IMR-90 (cell line): ENCODE data around the gene PBLD. TPM values are rescaled to one million over a fixed set of nuclear protein-coding genes. Genes with fewer than 3 reads are reported as not detected.
"Not testable (repeated sequence)": the region's sequence is repeated elsewhere in the genome, so short reads cannot be mapped to it uniquely, and the experiment has no call there.

Experiments used
- ATAC-seq: fragments of 200-7000 bp; cut with Tn5 transposase; 2 replicates; pipeline ENCODE4 v1.9.1; 2020; ENCODE audit warnings: low read depth, mild to moderate bottlenecking, moderate library complexity
- BruUV-seq: library from RNA; stranded (reverse); fragments of 400-500 nt; replicated peaks from 2 replicates; lab custom pipeline; 2021; lab: Mats Ljungman, UMichigan
- CTCF ChIA-PET: fragments of 300-600 bp; formaldehyde crosslinking; extraction: SDS; loops from one replicate; lab custom pipeline; 2021; ENCODE audit warnings: antibody characterized with exemption; lab: Yijun Ruan, JAX
- POLR2A ChIA-PET: fragments of 300-600 bp; sonication (Branson Sonifier 250); formaldehyde crosslinking; loops from one replicate; lab custom pipeline; 2022; ENCODE audit warnings: antibody characterized with exemption; ENCODE audit not compliant: unreplicated experiment; lab: Charles Lee
- DNase-seq: peaks from one replicate; pipeline ENCODE4 v3.0.0; 2013
- H2AFZ ChIP-seq: replicated peaks from 2 replicates; pipeline ENCODE3; 2013; ENCODE audit warnings: low read length, mild to moderate bottlenecking; ENCODE audit not compliant: poor library complexity
- H2AK5ac ChIP-seq: 2 replicates; pipeline ENCODE4 v1.6.1; 2013; ENCODE audit warnings: low read depth, low read length, inconsistent platforms
- H2AK9ac ChIP-seq: replicated peaks from 2 replicates; pipeline ENCODE3; 2013; ENCODE audit warnings: mild to moderate bottlenecking, low read depth, low read length, moderate library complexity; ENCODE audit not compliant: poor library complexity
- H2BK120ac ChIP-seq: 2 replicates; pipeline ENCODE4 v1.6.1; 2013; ENCODE audit warnings: low read depth, low read length, inconsistent platforms
- H2BK15ac ChIP-seq: 3 replicates; pipeline ENCODE4 v1.6.1; 2013; ENCODE audit warnings: low read depth, low read length, inconsistent platforms
- H2BK20ac ChIP-seq: 2 replicates; pipeline ENCODE4 v1.6.1; 2013; ENCODE audit warnings: low read depth, mild to moderate bottlenecking, inconsistent platforms, low read length, moderate library complexity
- H2BK5ac ChIP-seq: 2 replicates; pipeline ENCODE4 v1.6.1; 2013; ENCODE audit warnings: mild to moderate bottlenecking, low read depth, low read length, inconsistent platforms; ENCODE audit not compliant: poor library complexity, severe bottlenecking
- H3K14ac ChIP-seq: replicated peaks from 2 replicates; pipeline ENCODE4 v1.6.1; 2013; ENCODE audit warnings: low read depth, low read length, inconsistent platforms
- H3K18ac ChIP-seq: 2 replicates; pipeline ENCODE4 v1.6.1; 2013; ENCODE audit warnings: low read depth, low read length, control low read depth
- H3K23ac ChIP-seq: 2 replicates; pipeline ENCODE4 v1.6.1; 2013; ENCODE audit warnings: low read depth, low read length, inconsistent platforms
- H3K27ac ChIP-seq: 2 replicates; pipeline ENCODE4 v1.5.1; 2013; ENCODE audit warnings: mild to moderate bottlenecking, control low read depth, low read length; ENCODE audit not compliant: insufficient read depth
- H3K27me3 ChIP-seq: 2 replicates; pipeline ENCODE4 v1.6.1; 2013; ENCODE audit warnings: low read length; ENCODE audit not compliant: control insufficient read depth, insufficient read depth
- H3K36me3 ChIP-seq: 2 replicates; pipeline ENCODE4 v1.6.1; 2013; ENCODE audit warnings: low read length, mixed read lengths; ENCODE audit not compliant: control insufficient read depth, insufficient read depth
- H3K4ac ChIP-seq: 2 replicates; pipeline ENCODE4 v1.6.1; 2013; ENCODE audit warnings: low read depth, low read length, inconsistent platforms
- H3K4me1 ChIP-seq: 2 replicates; pipeline ENCODE4 v1.6.1; 2013; ENCODE audit warnings: low read length, mixed read lengths; ENCODE audit not compliant: control insufficient read depth, insufficient read depth
- H3K4me2 ChIP-seq: 2 replicates; pipeline ENCODE4 v1.6.1; 2013; ENCODE audit warnings: low read depth, mild to moderate bottlenecking, control low read depth, low read length, moderate library complexity
- H3K4me3 ChIP-seq: 2 replicates; pipeline ENCODE4 v1.5.1; 2013; ENCODE audit warnings: low read depth, mild to moderate bottlenecking, control low read depth, low read length, moderate library complexity; ENCODE audit not compliant: insufficient read depth
- H3K56ac ChIP-seq: 2 replicates; pipeline ENCODE4 v1.6.1; 2013; ENCODE audit warnings: low read length, inconsistent platforms; ENCODE audit not compliant: insufficient read depth; ENCODE audit errors: extremely low read depth
- H3K79me1 ChIP-seq, 2 experiments: 2 replicates each; pipeline ENCODE4 v1.6.1; 2013; ENCODE audit warnings: low read length in 2 of 2, inconsistent platforms in 1 of 2, low read depth in 1 of 2
- H3K9ac ChIP-seq: 2 replicates; pipeline ENCODE4 v1.6.1; 2013; ENCODE audit warnings: low read depth, low read length, control low read depth
- H3K9me1 ChIP-seq: 2 replicates; pipeline ENCODE4 v1.6.1; 2013; ENCODE audit warnings: low read length, inconsistent platforms; ENCODE audit not compliant: insufficient read depth
- H3K9me3 ChIP-seq: 2 replicates; pipeline ENCODE4 v1.6.1; 2013; ENCODE audit warnings: low read length; ENCODE audit not compliant: control insufficient read depth, insufficient read depth
- H4K20me1 ChIP-seq: 2 replicates; pipeline ENCODE4 v1.6.1; 2013; ENCODE audit warnings: low read length, inconsistent platforms; ENCODE audit not compliant: insufficient read depth
- H4K5ac ChIP-seq: 2 replicates; pipeline ENCODE4 v1.6.1; 2013; ENCODE audit warnings: mild to moderate bottlenecking, low read depth, low read length, control low read depth
- H4K8ac ChIP-seq, 2 experiments: 2 replicates each; pipeline ENCODE4 v1.6.1; 2013; ENCODE audit warnings: low read depth in 2 of 2, low read length in 2 of 2, control low read depth in 1 of 2, inconsistent platforms in 1 of 2
- H4K91ac ChIP-seq: 2 replicates; pipeline ENCODE4 v1.6.1; 2013; ENCODE audit warnings: low read depth, low read length, inconsistent platforms; ENCODE audit not compliant: insufficient read depth
- WGBS, 2 experiments: methylation state at CpG; one replicate each; pipeline versions ENCODE4 v1.1.5 to v1.1.7; 2013; ENCODE audit warnings: missing lambda C conversion rate in 2 of 2; ENCODE audit not compliant: insufficient read length in 1 of 2; ENCODE audit errors: extremely low coverage in 2 of 2; 5-methylcytosine and 5-hydroxymethylcytosine counted together
- dilution Hi-C: fragments of 300-500 bp; cut with HindIII; formaldehyde crosslinking; loops from one replicate; pipeline ENCODE4 v1.14.3; 2018; ENCODE audit warnings: low sequenced_read_pairs; ENCODE audit not compliant: unreplicated experiment
- in situ Hi-C: fragments of 300-500 bp; cut with MboI; formaldehyde crosslinking; loops from 3 replicates; pipeline ENCODE4 v1.14.3; 2019; ENCODE audit warnings: low sequenced_read_pairs, inconsistent platforms, mixed read lengths
- intact Hi-C: fragments of 100-400 bp; cut with micrococcal nuclease; formaldehyde crosslinking; loops from 2 replicates; pipeline ENCODE4 v1.10.0; 2022
- polyA plus RNA-seq, 3 experiments: library from polyadenylated mRNA; depleted of rRNA; stranded (reverse); fragments of >200 nt; gene quantifications; 2 replicates each; pipeline ENCODE4 v1.2.3, GENCODE V29; 2012; ENCODE audit warnings: low replicate concordance in 1 of 3
- total RNA-seq: library from RNA; depleted of rRNA; stranded (reverse); fragments of >200 nt; gene quantifications from 2 replicates; pipeline ENCODE4 v1.2.3, GENCODE V29; 2012

Gene PBLD
- total and polyA plus RNA-seq, 2 of the 4 experiments (the other 2 are of a cell fraction) = 3.3 to 5.7 TPM

- H3K4me2 ChIP-seq, H3K23ac ChIP-seq, POLR2A ChIA-PET, intact Hi-C loops, H3K9me1 ChIP-seq, H2BK5ac ChIP-seq, H3K9me3 ChIP-seq, H3K14ac ChIP-seq, H3K56ac ChIP-seq, H4K5ac ChIP-seq, BruUV-seq, H2AFZ ChIP-seq, H2AK9ac ChIP-seq, H2BK15ac ChIP-seq, H4K91ac ChIP-seq, ATAC-seq, H3K18ac ChIP-seq, H2BK20ac ChIP-seq, DNase-seq, H2BK120ac ChIP-seq, H3K36me3 ChIP-seq, H4K20me1 ChIP-seq, H4K8ac ChIP-seq, H2AK5ac ChIP-seq, H3K79me1 ChIP-seq, CTCF ChIA-PET, H3K27ac ChIP-seq, H3K4ac ChIP-seq, H3K4me3 ChIP-seq, H3K4me1 ChIP-seq, in situ Hi-C loops, H3K9ac ChIP-seq, dilution Hi-C loops: not testable (repeated sequence)
- WGBS, 2 experiments = no CpG with 5 or more reads among the region's 7 CpGs
- peaks cover 32% of the 10 kb centered on the region for H3K27me3 ChIP-seq
Measured at GRCh38 chr10:68246397-68246796, 86.3 kb downstream of the PBLD start.
